ENCODE data around the gene DMAC2. TPM values are rescaled to one million over a fixed set of nuclear protein-coding genes. Genes with fewer than 3 reads are reported as not detected.
A peak's percentile ranks its signal among the peaks of the same experiment; 100 is the strongest.

Gene DMAC2
- total and polyA plus RNA-seq, 2 of the 13 experiments (the other 11 are each of a cell fraction or from before 2014, with no cell fraction given) = 39.0 to 66.0 TPM

DNA sequence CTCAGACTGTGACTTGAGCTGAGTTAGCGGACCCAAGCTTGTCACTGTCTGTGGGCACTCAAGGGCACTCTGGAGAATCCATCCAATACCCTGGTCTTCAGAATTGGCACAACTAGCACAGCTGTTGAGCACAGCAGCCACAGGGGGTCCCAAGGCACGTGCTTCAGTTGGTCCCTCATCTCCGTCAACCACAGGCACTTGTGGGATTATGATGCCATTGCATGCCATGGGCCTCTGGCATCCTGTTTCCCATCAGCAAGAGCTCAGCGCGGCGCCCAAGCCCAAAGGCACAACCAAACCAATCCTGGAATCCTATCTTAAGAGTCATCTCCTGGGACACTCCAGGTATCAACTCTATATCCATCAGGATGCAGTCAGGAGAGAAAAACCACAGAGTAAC, 8.8 kb downstream of the DMAC2 start:
- no peaks in the 10 kb centered on the region for H3K27me3 ChIP-seq (ENCODE audit: control insufficient read depth in 1 of 2, insufficient read depth in 2 of 2, low read length in 2 of 2)
- ATAC-seq (no peak), FAIRE-seq (no peak), DNase-seq (ENCODE audit: low spot score) (no peak)
- no peak overlapping the region for H3K4me3 ChIP-seq (replicated peaks in 1 of 3; ENCODE audit: insufficient read depth in 1 of 3, low read depth in 2 of 3, low read length in 3 of 3)
- WGBS (ENCODE audit: low lambda C conversion rate) = 98% methylated on average over 6 of the region's 6 CpGs
- POLR2A ChIA-PET = interaction anchor here (0.7 to 1.9 kb wide), 3 partner anchors 9 to 66 kb away, joined by 4 to 9 read pairs (median 6); partner anchors contain the start of gene DMAC2
- no peak overlapping the region for H3K27ac ChIP-seq (ENCODE audit: extremely low read length, insufficient read depth, low read length)
- BruUV-seq (replicated peaks) = no TSS peak
- no peaks in the 10 kb centered on the region for H3K79me2 ChIP-seq (ENCODE audit: insufficient read depth, low read length)
- H3K9me3 ChIP-seq (ENCODE audit: low read length) = no peaks in the 10 kb centered on the region
- in situ Hi-C loops (cut with HindIII; ENCODE audit: extremely low pct_ligation_motif_present, low pct_unique_long_range_greater_than_20kb) (no loop called here), intact Hi-C loops (cut with micrococcal nuclease; ENCODE audit: unreplicated experiment) (no loop called here)
- peaks cover 41% of the 10 kb centered on the region for H3K4me1 ChIP-seq (ENCODE audit: insufficient read depth, low read length)
- TF ChIP-seq CHCHD3 (CRISPR knock-in tag; IDR thresholded peaks at IDR 0.05) (no peak), CBX1 (IDR thresholded peaks at IDR 0.05; ENCODE audit: low read depth) (no peak)
- no peak overlapping the region for H3K9ac ChIP-seq (ENCODE audit: insufficient read depth, low read depth, low read length)
- CTCF ChIA-PET (ENCODE audit: low intra/inter-chr PET ratio, low total read pairs) = interaction anchor here (1.4 kb wide), 1 partner anchor 109 kb away, joined by 4 read pairs; no protein-coding TSS in a partner anchor
- H3K36me3 ChIP-seq (replicated peaks in 1 of 2; ENCODE audit: control insufficient read depth in 1 of 2, insufficient read depth in 2 of 2, low read length in 2 of 2) = peaks cover 8 to 19% of the 10 kb centered on the region in 2 experiments; a peak in 4 of 5 replicates
- H3K4me2 ChIP-seq (ENCODE audit: low read depth, low read length) = no peak overlapping the region
- no peaks in the 10 kb centered on the region for H4K20me1 ChIP-seq (ENCODE audit: insufficient read depth, low read length)
- no peak overlapping the region for H2AFZ ChIP-seq (ENCODE audit: low read length)

DNA sequence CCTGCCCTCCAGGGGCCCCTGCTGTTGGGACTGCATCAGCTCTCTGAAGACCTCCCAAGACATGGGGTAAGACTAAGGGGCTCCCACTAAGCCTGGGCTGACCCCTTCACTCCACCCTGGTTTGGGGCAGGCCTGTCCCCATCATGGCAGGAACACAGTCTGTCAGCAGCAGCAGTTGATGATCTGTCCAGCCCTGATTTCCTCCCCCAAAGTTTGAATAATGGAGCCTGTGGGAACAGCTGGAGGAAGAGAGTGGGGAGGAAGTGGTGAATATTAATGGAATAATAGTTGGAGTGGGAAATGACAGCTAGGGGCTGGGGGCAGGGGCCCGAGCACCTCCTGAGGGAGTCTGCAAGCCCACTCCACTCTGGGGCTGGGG, 11.2 kb downstream of the DMAC2 start:
- H2AFZ ChIP-seq (ENCODE audit: low read length) = no peak overlapping the region
- H3K27ac ChIP-seq (ENCODE audit: extremely low read length, insufficient read depth, low read length) = no peak overlapping the region
- no peak for ATAC-seq
- no TSS peak for BruUV-seq (replicated peaks)
- in situ Hi-C loops (cut with HindIII; ENCODE audit: extremely low pct_ligation_motif_present, low pct_unique_long_range_greater_than_20kb) = no loop called here
- no peaks in the 10 kb centered on the region for H3K9me3 ChIP-seq (ENCODE audit: low read length)
- no peaks in the 10 kb centered on the region for H3K79me2 ChIP-seq (ENCODE audit: insufficient read depth, low read length)
- ChIA-PET CTCF (ENCODE audit: low intra/inter-chr PET ratio, low total read pairs) (no interaction called here), POLR2A (interaction anchor here (3.7 kb wide), 1 partner anchor 10 kb away, joined by 55 read pairs; the partner anchor contains the start of gene DMAC2)
- 91% methylated on average over 1 of the region's 1 CpG for WGBS (ENCODE audit: low lambda C conversion rate)
- H3K4me3 ChIP-seq (replicated peaks in 1 of 3; ENCODE audit: insufficient read depth in 1 of 3, low read depth in 2 of 3, low read length in 3 of 3) = 0 out of 6 replicates have a peak overlapping the region, but pooled peaks of 1 of the 3 experiments have one; percentile 76
- no peak for FAIRE-seq
- H4K20me1 ChIP-seq (ENCODE audit: insufficient read depth, low read length) = no peaks in the 10 kb centered on the region
- no peak for TF ChIP-seq ZNF121 (CRISPR knock-in tag; IDR thresholded peaks at IDR 0.05)
- TF ChIP-seq AGO2 (optimal IDR thresholded peaks at IDR 0.05; ENCODE audit: low read depth, low read length) = peak; percentile 3
- DNase-seq (ENCODE audit: low spot score) = no peak
- H3K36me3 ChIP-seq (replicated peaks in 1 of 2; ENCODE audit: control insufficient read depth in 1 of 2, insufficient read depth in 2 of 2, low read length in 2 of 2) = peaks cover 12 to 26% of the 10 kb centered on the region in 2 experiments; a peak in 4 of 5 replicates
- peaks cover 59% of the 10 kb centered on the region for H3K4me1 ChIP-seq (ENCODE audit: insufficient read depth, low read length)
- no peaks in the 10 kb centered on the region for H3K27me3 ChIP-seq (ENCODE audit: control insufficient read depth in 1 of 2, insufficient read depth in 2 of 2, low read length in 2 of 2)
- no peak overlapping the region for H3K9ac ChIP-seq (ENCODE audit: insufficient read depth, low read depth, low read length)
- H3K4me2 ChIP-seq (ENCODE audit: low read depth, low read length) = peak overlapping the region; percentile 72; the same call in 1 of the 2 replicates
- intact Hi-C loops (cut with micrococcal nuclease; ENCODE audit: unreplicated experiment) = no loop called here

Data from HepG2 (cell line).